Activated CD8-positive, alpha-beta memory T cell treated with anti-CD3 and anti-CD28 coated beads, Interleukin-2, amount 50 U/mL, for 24 hours (primary cell): ENCODE measurements around the gene LAMB4.
"Not testable (repeated sequence)": the region's sequence is repeated elsewhere in the genome, so short reads cannot be mapped to it uniquely, and the experiment has no call there.

ENCODE experiments used
- DNase-seq: peaks from one replicate; pipeline ENCODE4 v3.0.0-alpha.2; 2020; ENCODE audit errors: extremely low read depth

Gene LAMB4

GRCh38 chr7:108045669-108046068 lies 84.5 kb downstream of the LAMB4 start:
- DNase-seq: no peak

- no peak for DNase-seq
Observed at GRCh38 chr7:108045154-108045553, 85.0 kb downstream of the LAMB4 start.

- no peak for DNase-seq
Observed at GRCh38 chr7:108044345-108044744, 85.8 kb downstream of the LAMB4 start.

GRCh38 chr7:108038986-108039385 lies 91.2 kb downstream of the LAMB4 start:
- DNase-seq: no peak

- DNase-seq: no peak
Observed at GRCh38 chr7:108037741-108038140, 92.4 kb downstream of the LAMB4 start.

- DNase-seq: no peak
Observed at GRCh38 chr7:108037140-108037539, 93.0 kb downstream of the LAMB4 start.

GRCh38 chr7:108034586-108034985 lies 95.6 kb downstream of the LAMB4 start:
- DNase-seq: no peak

GRCh38 chr7:108033776-108034497 lies 96.2 kb downstream of the LAMB4 start:
- no peak for DNase-seq

- not testable (repeated sequence) for DNase-seq
Observed at GRCh38 chr7:108033309-108033708, 96.9 kb downstream of the LAMB4 start.

- DNase-seq: no peak
Observed at GRCh38 chr7:108030516-108030915, 99.6 kb downstream of the LAMB4 start.

GRCh38 chr7:108029034-108029433 lies 101.1 kb downstream of the LAMB4 start:
- no peak for DNase-seq

- no peak for DNase-seq
Observed at GRCh38 chr7:108028111-108028510, 102.0 kb downstream of the LAMB4 start.

GRCh38 chr7:108027239-108027638 lies 102.9 kb downstream of the LAMB4 start:
- DNase-seq: no peak

GRCh38 chr7:108026647-108027046 lies 103.5 kb downstream of the LAMB4 start:
- no peak for DNase-seq

GRCh38 chr7:108026116-108026515 lies 104.0 kb downstream of the LAMB4 start:
- DNase-seq: no peak

GRCh38 chr7:108024538-108024937 lies 105.6 kb downstream of the LAMB4 start:
- no peak for DNase-seq

GRCh38 chr7:108020585-108020984 lies 109.6 kb downstream of the LAMB4 start:
- no peak for DNase-seq

- no peak for DNase-seq
Observed at GRCh38 chr7:108018668-108019067, 111.5 kb downstream of the LAMB4 start.

- no peak for DNase-seq
Observed at GRCh38 chr7:108017776-108018151, 112.4 kb downstream of the LAMB4 start.

- DNase-seq: no peak
Observed at GRCh38 chr7:108016841-108017775, 113.1 kb downstream of the LAMB4 start.

GRCh38 chr7:108015740-108016139 lies 114.4 kb downstream of the LAMB4 start:
- DNase-seq: no peak

GRCh38 chr7:108014747-108015682 lies 115.1 kb downstream of the LAMB4 start:
- no peak for DNase-seq
